Measurements from ENCODE around the gene IPO8. TPM values are rescaled to one million over a fixed set of nuclear protein-coding genes. Genes with fewer than 3 reads are reported as not detected.
"Not testable (repeated sequence)": the region's sequence is repeated elsewhere in the genome, so short reads cannot be mapped to it uniquely, and the experiment has no call there.

The IPO8 gene
- polyA plus RNA-seq, 1 donor from 2014 or later, result 11.3 TPM

GRCh38 chr12:30603129-30603528, 92.5 kb downstream of the IPO8 start:
- Mint-ChIP-seq H3K4me1 (no peaks in the 10 kb centered on the region), H3K9me3 (peaks cover 9 to 22% (median 19%) of the 10 kb centered on the region in 3 donors), H3K36me3 (peaks cover 8% of the 10 kb centered on the region), H3K4me3 (peak overlapping the region in 1 of 4 donors; percentile 0), H3K27ac (no peak overlapping the region), H3K27me3 (no peaks in the 10 kb centered on the region)

GRCh38 chr12:30602678-30603077, 93.0 kb downstream of the IPO8 start:
- Mint-ChIP-seq H3K9me3 (peaks cover 8 to 22% (median 18%) of the 10 kb centered on the region in 3 donors), H3K36me3 (peaks cover 8% of the 10 kb centered on the region), H3K27me3 (no peaks in the 10 kb centered on the region), H3K4me3 (no peak overlapping the region), H3K4me1 (no peaks in the 10 kb centered on the region), H3K27ac (peak overlapping the region in 1 of 3 donors; percentile 35)

GRCh38 chr12:30599608-30600007, 96.1 kb downstream of the IPO8 start:
- Mint-ChIP-seq H3K4me3 (no peak overlapping the region), H3K4me1 (no peaks in the 10 kb centered on the region), H3K9me3 (peaks cover 4 to 17% (median 16%) of the 10 kb centered on the region in 3 donors)

GRCh38 chr12:30598889-30599288, 96.8 kb downstream of the IPO8 start:
- Mint-ChIP-seq H3K36me3 (peaks cover 5% of the 10 kb centered on the region), H3K4me3 (no peak overlapping the region), H3K9me3 (peaks cover 4 to 17% (median 15%) of the 10 kb centered on the region in 3 donors), H3K27me3 (no peaks in the 10 kb centered on the region), H3K4me1 (no peaks in the 10 kb centered on the region), H3K27ac (no peak overlapping the region)

More at GRCh38 chr12:30599608-30600007, 96.1 kb downstream of the IPO8 start:
- no peaks in the 10 kb centered on the region for H3K27me3 Mint-ChIP-seq
- peaks cover 5% of the 10 kb centered on the region for H3K36me3 Mint-ChIP-seq
- no peak overlapping the region for H3K27ac Mint-ChIP-seq

- peaks cover 0 to 2% (median 2%) of the 10 kb centered on the region in 3 donors for H3K9me3 Mint-ChIP-seq
- H3K27ac Mint-ChIP-seq, result no peak overlapping the region
- H3K4me1 Mint-ChIP-seq, result no peaks in the 10 kb centered on the region
- no peaks in the 10 kb centered on the region for H3K27me3 Mint-ChIP-seq
- H3K36me3 Mint-ChIP-seq, result peaks cover 3% of the 10 kb centered on the region
- no peak overlapping the region for H3K4me3 Mint-ChIP-seq
Measured at GRCh38 chr12:30595742-30596141, 99.9 kb downstream of the IPO8 start.

- no peak overlapping the region for H3K4me3 Mint-ChIP-seq
- H3K36me3 Mint-ChIP-seq, result peaks cover 4% of the 10 kb centered on the region
- no peaks in the 10 kb centered on the region for H3K4me1 Mint-ChIP-seq
- peaks cover 0 to 2% (median 0%) of the 10 kb centered on the region in 3 donors for H3K9me3 Mint-ChIP-seq
- no peak overlapping the region for H3K27ac Mint-ChIP-seq
- H3K27me3 Mint-ChIP-seq, result no peaks in the 10 kb centered on the region
Measured at GRCh38 chr12:30594509-30594908, 101.2 kb downstream of the IPO8 start.

- H3K27ac Mint-ChIP-seq, result not testable (repeated sequence)
Measured at GRCh38 chr12:30588572-30588971, 107.1 kb downstream of the IPO8 start.

GRCh38 chr12:30587782-30588181, 107.9 kb downstream of the IPO8 start:
- Mint-ChIP-seq H3K27ac (no peak overlapping the region), H3K27me3 (no peaks in the 10 kb centered on the region), H3K36me3 (peaks cover 4% of the 10 kb centered on the region)

More at GRCh38 chr12:30588572-30588971, 107.1 kb downstream of the IPO8 start:
- not testable (repeated sequence) for H3K4me1 Mint-ChIP-seq, H3K9me3 Mint-ChIP-seq, H3K27me3 Mint-ChIP-seq, H3K36me3 Mint-ChIP-seq, H3K4me3 Mint-ChIP-seq

GRCh38 chr12:30585877-30586276, 109.8 kb downstream of the IPO8 start:
- H3K27ac Mint-ChIP-seq, result no peak overlapping the region
- H3K4me3 Mint-ChIP-seq, result no peak overlapping the region
- H3K4me1 Mint-ChIP-seq, result peaks cover 0 to 1% (median 0%) of the 10 kb centered on the region in 3 donors
- H3K27me3 Mint-ChIP-seq, result no peaks in the 10 kb centered on the region
- H3K9me3 Mint-ChIP-seq, result peaks cover 0 to 5% (median 2%) of the 10 kb centered on the region in 3 donors
- peaks cover 4% of the 10 kb centered on the region for H3K36me3 Mint-ChIP-seq

More at GRCh38 chr12:30587782-30588181, 107.9 kb downstream of the IPO8 start:
- H3K4me1 Mint-ChIP-seq, result peaks cover 0 to 1% (median 0%) of the 10 kb centered on the region in 3 donors
- H3K9me3 Mint-ChIP-seq, result peaks cover 0 to 3% (median 2%) of the 10 kb centered on the region in 3 donors
- no peak overlapping the region for H3K4me3 Mint-ChIP-seq

GRCh38 chr12:30582943-30583342, 112.7 kb downstream of the IPO8 start:
- Mint-ChIP-seq H3K9me3 (peaks cover 0 to 5% (median 0%) of the 10 kb centered on the region in 3 donors), H3K27ac (no peak overlapping the region), H3K4me3 (no peak overlapping the region), H3K36me3 (no peaks in the 10 kb centered on the region), H3K27me3 (peaks cover 1% of the 10 kb centered on the region), H3K4me1 (peaks cover 0 to 1% (median 0%) of the 10 kb centered on the region in 3 donors)

- peaks cover 0 to 1% (median 0%) of the 10 kb centered on the region in 3 donors for H3K4me1 Mint-ChIP-seq
- H3K36me3 Mint-ChIP-seq, result no peaks in the 10 kb centered on the region
- peaks cover 0 to 5% (median 0%) of the 10 kb centered on the region in 3 donors for H3K9me3 Mint-ChIP-seq
- no peak overlapping the region for H3K27ac Mint-ChIP-seq
- H3K27me3 Mint-ChIP-seq, result peaks cover 3% of the 10 kb centered on the region
- no peak overlapping the region for H3K4me3 Mint-ChIP-seq
Measured at GRCh38 chr12:30580344-30580743, 115.3 kb downstream of the IPO8 start.

Other genes starting within 250 kb of the IPO8 start
- gene CAPRIN2, start 59.1 kb upstream of the IPO8 start, polyA plus RNA-seq, result 14.6 TPM
- not detected for gene TSPAN11, start 230.9 kb upstream of the IPO8 start, polyA plus RNA-seq

All from IgD-negative memory B cell (primary cell).